ENCODE results near the gene SPAST. TPM values are rescaled to one million over a fixed set of nuclear protein-coding genes. Genes with fewer than 3 reads are reported as not detected.
"Not testable (repeated sequence)": the region's sequence is repeated elsewhere in the genome, so short reads cannot be mapped to it uniquely, and the experiment has no call there.

The SPAST gene
- total and polyA plus RNA-seq, 7 experiments from 2014 or later, result 11.0 to 21.0 (median 17.3) TPM

- ATAC-seq, result no peak
Observed at GRCh38 chr2:32168513-32168912, 105.2 kb downstream of the SPAST start.

GRCh38 chr2:32172870-32173269 is 109.5 kb downstream of the SPAST start:
- POLR2A ChIA-PET, result interaction anchor here (0.8 kb wide), 1 partner anchor 115 kb away, joined by 3 read pairs; no protein-coding TSS in a partner anchor
- no peak overlapping the region for H3K4me3 ChIP-seq (ENCODE audit: low read length)
- DNase-seq, result no peak
- no peaks in the 10 kb centered on the region for H3K27me3 ChIP-seq (ENCODE audit: control insufficient read depth in 2 of 2, insufficient read depth in 2 of 2, low read length in 2 of 2)
- H3K4me1 ChIP-seq (ENCODE audit: control insufficient read depth in 2 of 2, insufficient read depth in 2 of 2, low read length in 2 of 2), result no peaks in the 10 kb centered on the region
- H3K27ac Mint-ChIP-seq, result peak overlapping the region in 3 of 9 donors; percentile 11 to 44 (median 33)
- peaks cover 0 to 37% (median 6%) of the 10 kb centered on the region in 3 experiments for H3K36me3 ChIP-seq (ENCODE audit: control insufficient read depth in 2 of 3, insufficient read depth in 3 of 3, low read length in 3 of 3)
- no peaks in the 10 kb centered on the region for H3K9me3 ChIP-seq (ENCODE audit: control insufficient read depth in 2 of 3, low read length in 3 of 3)
- no peaks in the 10 kb centered on the region for H3K9me3 Mint-ChIP-seq
- peak overlapping the region in 1 of 10 donors; percentile 11 for H3K4me3 Mint-ChIP-seq
- H3K4me1 Mint-ChIP-seq, result peaks cover 5 to 32% (median 24%) of the 10 kb centered on the region in 7 donors
- H3K27me3 Mint-ChIP-seq, result no peaks in the 10 kb centered on the region
- no peak overlapping the region for H3K27ac ChIP-seq (ENCODE audit: low read depth, low read length)
- CTCF ChIA-PET, result interaction anchor here (0.7 kb wide), 1 partner anchor 112 kb away, joined by 3 read pairs; no protein-coding TSS in a partner anchor
- H3K36me3 Mint-ChIP-seq, result peaks cover 4 to 38% (median 20%) of the 10 kb centered on the region in 5 donors
- no peak for ATAC-seq
- intact Hi-C loops (cut with micrococcal nuclease), result no loop called here

More at GRCh38 chr2:32168513-32168912, 105.2 kb downstream of the SPAST start:
- Histone ChIP-seq H3K4me1 (ENCODE audit: control insufficient read depth in 2 of 2, insufficient read depth in 2 of 2, low read length in 2 of 2) (no peaks in the 10 kb centered on the region), H3K36me3 (ENCODE audit: control insufficient read depth in 2 of 3, insufficient read depth in 3 of 3, low read length in 3 of 3) (peaks cover 0 to 13% (median 0%) of the 10 kb centered on the region in 3 experiments), H3K27me3 (ENCODE audit: control insufficient read depth in 2 of 2, insufficient read depth in 2 of 2, low read length in 2 of 2) (no peaks in the 10 kb centered on the region), H3K9me3 (ENCODE audit: control insufficient read depth in 2 of 3, low read length in 3 of 3) (no peaks in the 10 kb centered on the region), H3K27ac (ENCODE audit: low read depth, low read length) (no peak overlapping the region), H3K4me3 (ENCODE audit: low read length) (no peak overlapping the region)
- Mint-ChIP-seq H3K27ac (peak overlapping the region in 4 of 9 donors; percentile 2 to 25 (median 10)), H3K36me3 (peaks cover 0 to 26% (median 14%) of the 10 kb centered on the region in 5 donors), H3K27me3 (no peaks in the 10 kb centered on the region), H3K9me3 (peaks cover 0 to 3% (median 0%) of the 10 kb centered on the region in 11 donors), H3K4me3 (no peak overlapping the region), H3K4me1 (peaks cover 17 to 61% (median 49%) of the 10 kb centered on the region in 7 donors)
- DNase-seq, result no peak
- CTCF ChIA-PET, result no interaction called here
- intact Hi-C loops (cut with micrococcal nuclease), result loop anchor here in 1 of 2 donors (10.0 kb wide), 1 partner anchor 1306 kb away; the partner anchor contains the start of gene RASGRP3
- POLR2A ChIA-PET, result no interaction called here

GRCh38 chr2:32182667-32183066 is 119.3 kb downstream of the SPAST start:
- DNase-seq (no peak), ATAC-seq (no peak)
- intact Hi-C loops (cut with micrococcal nuclease), result no loop called here
- no peak overlapping the region for H3K27ac Mint-ChIP-seq
- no peak overlapping the region for H3K4me3 ChIP-seq (ENCODE audit: low read length)
- no peaks in the 10 kb centered on the region for H3K27me3 ChIP-seq (ENCODE audit: control insufficient read depth in 2 of 2, insufficient read depth in 2 of 2, low read length in 2 of 2)
- H3K27me3 Mint-ChIP-seq, result no peaks in the 10 kb centered on the region
- no peaks in the 10 kb centered on the region for H3K9me3 ChIP-seq (ENCODE audit: control insufficient read depth in 2 of 3, low read length in 3 of 3)
- CTCF ChIA-PET, result no interaction called here
- no peak overlapping the region for H3K4me3 Mint-ChIP-seq
- H3K27ac ChIP-seq (ENCODE audit: low read depth, low read length), result no peak overlapping the region
- peaks cover 0 to 34% (median 3%) of the 10 kb centered on the region in 3 experiments for H3K36me3 ChIP-seq (ENCODE audit: control insufficient read depth in 2 of 3, insufficient read depth in 3 of 3, low read length in 3 of 3)
- H3K4me1 Mint-ChIP-seq, result peaks cover 0 to 12% (median 4%) of the 10 kb centered on the region in 7 donors
- no peaks in the 10 kb centered on the region for H3K4me1 ChIP-seq (ENCODE audit: control insufficient read depth in 2 of 2, insufficient read depth in 2 of 2, low read length in 2 of 2)
- POLR2A ChIA-PET, result interaction anchor here (0.6 kb wide), 1 partner anchor 19 kb away, joined by 4 read pairs; no protein-coding TSS in a partner anchor
- no peaks in the 10 kb centered on the region for H3K9me3 Mint-ChIP-seq
- peaks cover 3 to 27% (median 14%) of the 10 kb centered on the region in 5 donors for H3K36me3 Mint-ChIP-seq

- Histone ChIP-seq H3K27ac (ENCODE audit: low read depth, low read length) (no peak overlapping the region), H3K4me1 (ENCODE audit: control insufficient read depth in 2 of 2, insufficient read depth in 2 of 2, low read length in 2 of 2) (peaks cover 0 to 5% of the 10 kb centered on the region in 2 donors), H3K4me3 (ENCODE audit: low read length) (no peak overlapping the region), H3K27me3 (ENCODE audit: control insufficient read depth in 2 of 2, insufficient read depth in 2 of 2, low read length in 2 of 2) (no peaks in the 10 kb centered on the region), H3K36me3 (ENCODE audit: control insufficient read depth in 2 of 3, insufficient read depth in 3 of 3, low read length in 3 of 3) (peaks cover 0 to 22% (median 0%) of the 10 kb centered on the region in 3 experiments), H3K9me3 (ENCODE audit: control insufficient read depth in 2 of 3, low read length in 3 of 3) (no peaks in the 10 kb centered on the region)
- Mint-ChIP-seq H3K27me3 (no peaks in the 10 kb centered on the region), H3K9me3 (no peaks in the 10 kb centered on the region), H3K4me3 (no peak overlapping the region), H3K4me1 (peaks cover 0 to 22% (median 12%) of the 10 kb centered on the region in 7 donors), H3K36me3 (peaks cover 0 to 38% (median 16%) of the 10 kb centered on the region in 5 donors), H3K27ac (no peak overlapping the region)
- DNase-seq, result no peak
- CTCF ChIA-PET, result no interaction called here
- intact Hi-C loops (cut with micrococcal nuclease), result no loop called here
- no peak for ATAC-seq
- POLR2A ChIA-PET, result no interaction called here
Observed at GRCh38 chr2:32189011-32189410, 125.7 kb downstream of the SPAST start.

GRCh38 chr2:32192418-32192817 is 129.1 kb downstream of the SPAST start:
- Histone ChIP-seq H3K27me3 (ENCODE audit: control insufficient read depth in 2 of 2, insufficient read depth in 2 of 2, low read length in 2 of 2) (no peaks in the 10 kb centered on the region), H3K36me3 (ENCODE audit: control insufficient read depth in 2 of 3, insufficient read depth in 3 of 3, low read length in 3 of 3) (peaks cover 0 to 8% (median 7%) of the 10 kb centered on the region in 3 experiments), H3K27ac (ENCODE audit: low read depth, low read length) (no peak overlapping the region), H3K4me3 (ENCODE audit: low read length) (no peak overlapping the region), H3K9me3 (ENCODE audit: control insufficient read depth in 2 of 3, low read length in 3 of 3) (no peaks in the 10 kb centered on the region), H3K4me1 (ENCODE audit: control insufficient read depth in 2 of 2, insufficient read depth in 2 of 2, low read length in 2 of 2) (peaks cover 0 to 5% of the 10 kb centered on the region in 2 donors)
- ChIA-PET CTCF (no interaction called here), POLR2A (no interaction called here)
- Mint-ChIP-seq H3K27me3 (no peaks in the 10 kb centered on the region), H3K27ac (peak overlapping the region in 1 of 9 donors; percentile 4), H3K36me3 (peaks cover 0 to 36% (median 16%) of the 10 kb centered on the region in 5 donors), H3K9me3 (no peaks in the 10 kb centered on the region), H3K4me3 (no peak overlapping the region), H3K4me1 (peaks cover 0 to 22% (median 12%) of the 10 kb centered on the region in 7 donors)
- intact Hi-C loops (cut with micrococcal nuclease), result no loop called here
- no peak for ATAC-seq
- no peak for DNase-seq

- H3K27ac ChIP-seq (ENCODE audit: low read depth, low read length), result no peak overlapping the region
- intact Hi-C loops (cut with micrococcal nuclease), result no loop called here
- H3K27me3 ChIP-seq (ENCODE audit: control insufficient read depth in 2 of 2, insufficient read depth in 2 of 2, low read length in 2 of 2), result no peaks in the 10 kb centered on the region
- peaks cover 0 to 30% (median 9%) of the 10 kb centered on the region in 3 experiments for H3K36me3 ChIP-seq (ENCODE audit: control insufficient read depth in 2 of 3, insufficient read depth in 3 of 3, low read length in 3 of 3)
- Mint-ChIP-seq H3K27ac (no peak overlapping the region), H3K4me1 (peaks cover 0 to 4% (median 0%) of the 10 kb centered on the region in 7 donors), H3K9me3 (peaks cover 0 to 1% (median 0%) of the 10 kb centered on the region in 11 donors), H3K4me3 (peak overlapping the region in 1 of 10 donors; percentile 1), H3K27me3 (no peaks in the 10 kb centered on the region), H3K36me3 (peaks cover 17 to 47% (median 33%) of the 10 kb centered on the region in 5 donors)
- DNase-seq (no peak), ATAC-seq (no peak)
- CTCF ChIA-PET, result no interaction called here
- H3K4me3 ChIP-seq (ENCODE audit: low read length), result no peak overlapping the region
- H3K9me3 ChIP-seq (ENCODE audit: control insufficient read depth in 2 of 3, low read length in 3 of 3), result no peaks in the 10 kb centered on the region
- POLR2A ChIA-PET, result no interaction called here
- no peaks in the 10 kb centered on the region for H3K4me1 ChIP-seq (ENCODE audit: control insufficient read depth in 2 of 2, insufficient read depth in 2 of 2, low read length in 2 of 2)
Observed at GRCh38 chr2:32200814-32201213, 137.5 kb downstream of the SPAST start.

GRCh38 chr2:32203428-32203827 is 140.1 kb downstream of the SPAST start:
- H3K27me3 ChIP-seq (ENCODE audit: control insufficient read depth in 2 of 2, insufficient read depth in 2 of 2, low read length in 2 of 2); H3K4me3 ChIP-seq (ENCODE audit: low read length); ATAC-seq; H3K9me3 ChIP-seq (ENCODE audit: control insufficient read depth in 2 of 3, low read length in 3 of 3); H3K27ac ChIP-seq (ENCODE audit: low read depth, low read length); intact Hi-C loops (cut with micrococcal nuclease); H3K9me3 Mint-ChIP-seq; POLR2A ChIA-PET; H3K4me1 Mint-ChIP-seq; CTCF ChIA-PET; H3K27me3 Mint-ChIP-seq; DNase-seq; H3K4me3 Mint-ChIP-seq; H3K4me1 ChIP-seq (ENCODE audit: control insufficient read depth in 2 of 2, insufficient read depth in 2 of 2, low read length in 2 of 2); H3K27ac Mint-ChIP-seq: not testable (repeated sequence)
- peaks cover 9 to 34% (median 24%) of the 10 kb centered on the region in 5 donors for H3K36me3 Mint-ChIP-seq
- H3K36me3 ChIP-seq (ENCODE audit: control insufficient read depth in 2 of 3, insufficient read depth in 3 of 3, low read length in 3 of 3), result peaks cover 0 to 21% (median 0%) of the 10 kb centered on the region in 3 experiments

Measured in naive thymus-derived CD4-positive, alpha-beta T cell (primary cell).